Activated CD4-positive, alpha-beta T cell treated with anti-CD3 and anti-CD28 coated beads for 36 hours (primary cell): ENCODE data around the gene PRKN. TPM values are rescaled to one million over a fixed set of nuclear protein-coding genes. Genes with fewer than 3 reads are reported as not detected.

Source experiments
- ATAC-seq: fragments of 200-7000 bp; cut with Tn5 transposase; one replicate; pipeline ENCODE4 v1.10.0; 2021; ENCODE audit warnings: mild to moderate bottlenecking, moderate library complexity
- CTCF ChIA-PET: fragments of 350-600 bp; sonication (Branson Sonifier 250); formaldehyde crosslinking; loops from one replicate; lab custom pipeline; 2021; ENCODE audit warnings: antibody characterized with exemption; lab: Charles Lee
- POLR2A ChIA-PET: fragments of 350-600 bp; sonication (Branson Sonifier 250); formaldehyde crosslinking; loops from one replicate; lab custom pipeline; 2021; ENCODE audit warnings: antibody characterized with exemption, inconsistent platforms; lab: Charles Lee
- DNase-seq: peaks from one replicate; pipeline ENCODE4 v3.0.0-alpha.2; 2020
- H3K27ac Mint-ChIP-seq: one replicate; pipeline ENCODE4 v1.8.0; 2021; ENCODE audit warnings: mixed read lengths
- H3K27me3 Mint-ChIP-seq: one replicate; pipeline ENCODE4 v1.8.0; 2021; ENCODE audit warnings: mixed read lengths
- H3K36me3 Mint-ChIP-seq: one replicate; pipeline ENCODE4 v1.8.0; 2021; ENCODE audit warnings: low read depth, mixed read lengths
- H3K4me1 Mint-ChIP-seq: one replicate; pipeline ENCODE4 v1.8.0; 2021; ENCODE audit warnings: mixed read lengths
- H3K4me3 Mint-ChIP-seq: one replicate; pipeline ENCODE4 v1.8.0; 2021; ENCODE audit warnings: mild to moderate bottlenecking, moderate library complexity, mixed read lengths
- H3K9me3 Mint-ChIP-seq: one replicate; pipeline ENCODE4 v1.8.0; 2021; ENCODE audit warnings: low read depth, mixed read lengths
- intact Hi-C, 2 experiments: fragments of 100-400 bp; cut with DNase I in 1 of 2; cut with micrococcal nuclease in 1 of 2; formaldehyde crosslinking; loops; one replicate each; pipeline versions ENCODE4 v1.14.2 to v1.15.1; 2022 to 2024; cut with DNase I, micrococcal nuclease
- total RNA-seq, 2 experiments: library from RNA; stranded (reverse); gene quantifications; one replicate each; pipeline ENCODE4 v1.2.3, GENCODE V29; 2021

PRKN gene
- total RNA-seq, 2 experiments from 2014 or later, result 0.56 to 0.87 TPM

GRCh38 chr6:161583584-161583983 is 1144.0 kb downstream of the PRKN start:
- POLR2A ChIA-PET, result no interaction called here

GRCh38 chr6:161578478-161578877 is 1149.1 kb downstream of the PRKN start:
- CTCF ChIA-PET, result no interaction called here
- intact Hi-C loops, result no loop called here

More at GRCh38 chr6:161583584-161583983, 1144.0 kb downstream of the PRKN start:
- Mint-ChIP-seq H3K4me3 (no peak overlapping the region), H3K27ac (no peak overlapping the region), H3K4me1 (no peaks in the 10 kb centered on the region), H3K36me3 (no peaks in the 10 kb centered on the region), H3K27me3 (no peaks in the 10 kb centered on the region), H3K9me3 (no peaks in the 10 kb centered on the region)
- ATAC-seq (no peak), DNase-seq (no peak)
- CTCF ChIA-PET, result interaction anchor here (1.0 kb wide), 1 partner anchor 50 kb away, joined by 3 read pairs; no protein-coding TSS in a partner anchor
- intact Hi-C loops, result no loop called here

GRCh38 chr6:161575523-161576254 is 1151.9 kb downstream of the PRKN start:
- Mint-ChIP-seq H3K4me3 (no peak overlapping the region), H3K9me3 (peaks cover 9% of the 10 kb centered on the region), H3K27ac (no peak overlapping the region), H3K27me3 (no peaks in the 10 kb centered on the region), H3K36me3 (no peaks in the 10 kb centered on the region), H3K4me1 (no peaks in the 10 kb centered on the region)
- ChIA-PET CTCF (no interaction called here), POLR2A (no interaction called here)
- ATAC-seq, result no peak
- intact Hi-C loops, result no loop called here
- no peak for DNase-seq

More at GRCh38 chr6:161578478-161578877, 1149.1 kb downstream of the PRKN start:
- POLR2A ChIA-PET, result no interaction called here
- H3K4me3 Mint-ChIP-seq, result no peak overlapping the region
- ATAC-seq (no peak), DNase-seq (no peak)
- H3K4me1 Mint-ChIP-seq, result no peaks in the 10 kb centered on the region
- no peaks in the 10 kb centered on the region for H3K27me3 Mint-ChIP-seq
- H3K27ac Mint-ChIP-seq, result no peak overlapping the region
- no peaks in the 10 kb centered on the region for H3K36me3 Mint-ChIP-seq
- H3K9me3 Mint-ChIP-seq, result peaks cover 5% of the 10 kb centered on the region

GRCh38 chr6:161568885-161569456 is 1158.6 kb downstream of the PRKN start:
- intact Hi-C loops, result no loop called here
- no peak for DNase-seq
- no peak for ATAC-seq
- CTCF ChIA-PET, result no interaction called here
- POLR2A ChIA-PET, result no interaction called here
- Mint-ChIP-seq H3K9me3 (peaks cover 9% of the 10 kb centered on the region), H3K27ac (no peak overlapping the region), H3K4me3 (no peak overlapping the region), H3K36me3 (no peaks in the 10 kb centered on the region), H3K4me1 (no peaks in the 10 kb centered on the region), H3K27me3 (no peaks in the 10 kb centered on the region)

GRCh38 chr6:161564952-161565351 is 1162.6 kb downstream of the PRKN start:
- no peaks in the 10 kb centered on the region for H3K4me1 Mint-ChIP-seq
- intact Hi-C loops, result no loop called here
- H3K36me3 Mint-ChIP-seq, result no peaks in the 10 kb centered on the region
- H3K4me3 Mint-ChIP-seq, result no peak overlapping the region
- no peak overlapping the region for H3K27ac Mint-ChIP-seq
- CTCF ChIA-PET, result no interaction called here
- POLR2A ChIA-PET, result no interaction called here
- ATAC-seq (no peak), DNase-seq (no peak)
- peaks cover 2% of the 10 kb centered on the region for H3K9me3 Mint-ChIP-seq
- H3K27me3 Mint-ChIP-seq, result no peaks in the 10 kb centered on the region

GRCh38 chr6:161561908-161562307 is 1165.7 kb downstream of the PRKN start:
- Mint-ChIP-seq H3K9me3 (no peaks in the 10 kb centered on the region), H3K27ac (no peak overlapping the region), H3K27me3 (no peaks in the 10 kb centered on the region), H3K36me3 (no peaks in the 10 kb centered on the region), H3K4me3 (no peak overlapping the region), H3K4me1 (no peaks in the 10 kb centered on the region)
- DNase-seq (no peak), ATAC-seq (no peak)
- intact Hi-C loops, result no loop called here
- ChIA-PET CTCF (no interaction called here), POLR2A (no interaction called here)

- intact Hi-C loops, result no loop called here
- Mint-ChIP-seq H3K4me1 (no peaks in the 10 kb centered on the region), H3K9me3 (peaks cover 23% of the 10 kb centered on the region), H3K27me3 (no peaks in the 10 kb centered on the region), H3K27ac (no peak overlapping the region), H3K36me3 (no peaks in the 10 kb centered on the region), H3K4me3 (no peak overlapping the region)
- DNase-seq (no peak), ATAC-seq (no peak)
- ChIA-PET POLR2A (no interaction called here), CTCF (no interaction called here)
Measured at GRCh38 chr6:161557333-161558107, 1170.0 kb downstream of the PRKN start.

- Mint-ChIP-seq H3K36me3 (no peaks in the 10 kb centered on the region), H3K9me3 (peaks cover 23% of the 10 kb centered on the region), H3K27me3 (no peaks in the 10 kb centered on the region), H3K4me3 (no peak overlapping the region), H3K27ac (no peak overlapping the region), H3K4me1 (no peaks in the 10 kb centered on the region)
- ATAC-seq, result no peak
- POLR2A ChIA-PET, result no interaction called here
- CTCF ChIA-PET, result no interaction called here
- intact Hi-C loops, result no loop called here
- DNase-seq, result no peak
Measured at GRCh38 chr6:161554883-161555282, 1172.7 kb downstream of the PRKN start.

GRCh38 chr6:161549977-161550655 is 1177.5 kb downstream of the PRKN start:
- CTCF ChIA-PET, result interaction anchor here (0.7 kb wide), 1 partner anchor 945 kb away, joined by 3 read pairs; no protein-coding TSS in a partner anchor
- intact Hi-C loops, result no loop called here
- Mint-ChIP-seq H3K27me3 (no peaks in the 10 kb centered on the region), H3K36me3 (no peaks in the 10 kb centered on the region), H3K4me3 (no peak overlapping the region), H3K4me1 (no peaks in the 10 kb centered on the region), H3K27ac (no peak overlapping the region), H3K9me3 (peaks cover 17% of the 10 kb centered on the region)
- ATAC-seq (no peak), DNase-seq (no peak)
- POLR2A ChIA-PET, result no interaction called here

- intact Hi-C loops, result no loop called here
- H3K9me3 Mint-ChIP-seq, result peaks cover 8% of the 10 kb centered on the region
- ChIA-PET CTCF (interaction anchor here (0.7 to 0.9 kb wide), 2 partner anchors 119 to 882 kb away, joined by 3 to 4 read pairs; no protein-coding TSS in a partner anchor), POLR2A (no interaction called here)
- H3K36me3 Mint-ChIP-seq, result no peaks in the 10 kb centered on the region
- no peak overlapping the region for H3K4me3 Mint-ChIP-seq
- no peak overlapping the region for H3K27ac Mint-ChIP-seq
- H3K4me1 Mint-ChIP-seq, result no peaks in the 10 kb centered on the region
- H3K27me3 Mint-ChIP-seq, result no peaks in the 10 kb centered on the region
- DNase-seq (no peak), ATAC-seq (no peak)
Measured at GRCh38 chr6:161548713-161549296, 1178.8 kb downstream of the PRKN start.

- intact Hi-C loops, result no loop called here
- peaks cover 1% of the 10 kb centered on the region for H3K9me3 Mint-ChIP-seq
- no peak overlapping the region for H3K27ac Mint-ChIP-seq
- no peaks in the 10 kb centered on the region for H3K36me3 Mint-ChIP-seq
- no peak for ATAC-seq
- CTCF ChIA-PET, result no interaction called here
- H3K4me3 Mint-ChIP-seq, result no peak overlapping the region
- POLR2A ChIA-PET, result no interaction called here
- H3K4me1 Mint-ChIP-seq, result no peaks in the 10 kb centered on the region
- no peaks in the 10 kb centered on the region for H3K27me3 Mint-ChIP-seq
- no peak for DNase-seq
Measured at GRCh38 chr6:161547617-161548016, 1179.9 kb downstream of the PRKN start.
